K562 (cell line): ENCODE measurements around the gene MAP3K6. TPM values are rescaled to one million over a fixed set of nuclear protein-coding genes. Genes with fewer than 3 reads are reported as not detected.

Source experiments
- BDP1 ChIP-seq: IDR thresholded peaks from 3 replicates; pipeline ENCODE4 v1.6.1; 2011; ENCODE audit not compliant: insufficient read length, insufficient read depth
- BRF1 ChIP-seq: IDR thresholded peaks from 3 replicates; pipeline ENCODE4 v1.6.1; 2011; ENCODE audit warnings: borderline replicate concordance, mild to moderate bottlenecking; ENCODE audit not compliant: insufficient read length; ENCODE audit errors: extremely low read depth
- CBX5 ChIP-seq: IDR thresholded peaks from 2 replicates; pipeline ENCODE4 v1.6.1; 2014; ENCODE audit warnings: low read depth, borderline replicate concordance
- GTF2F1 ChIP-seq: IDR thresholded peaks from 2 replicates; pipeline ENCODE4 v1.6.1; 2011; ENCODE audit warnings: low read depth, low read length, improper control_type of control experiment
- NR3C1 ChIP-seq: sonication (generic); formaldehyde crosslinking; IDR thresholded peaks from 2 replicates; pipeline ENCODE4 v1.8.1; 2022; ENCODE audit warnings: missing genetic modification reagents
- TAF1 ChIP-seq: IDR thresholded peaks from 2 replicates; pipeline ENCODE4 v1.6.1; 2011; ENCODE audit warnings: mild to moderate bottlenecking, low read length, moderate library complexity; ENCODE audit not compliant: insufficient read depth, control insufficient read depth, severe bottlenecking; ENCODE audit errors: extremely low read depth
- THRA ChIP-seq: fragments of 450-650 bp; IDR thresholded peaks from 2 replicates; pipeline ENCODE4 v1.6.1; 2017; ENCODE audit warnings: mild to moderate bottlenecking, moderate library complexity
- ZNF318 ChIP-seq, 2 experiments: fragments of 450-650 bp; IDR thresholded peaks; 2 replicates each; pipeline ENCODE4 v1.6.1; 2016; ENCODE audit warnings: mild to moderate bottlenecking in 2 of 2, borderline replicate concordance in 1 of 2, low read depth in 1 of 2, moderate library complexity in 1 of 2
- polyA plus RNA-seq, 8 experiments: library from polyadenylated mRNA; depleted of rRNA in 4 of 8; stranded (reverse) in 5 of 8; unstranded in 3 of 8; fragments of >200 nt; fragmentation: Nextera tagmentation in 2 of 8; fragmentation: Illumina TruSeq in 1 of 8; extraction: Ambion mirVana in 2 of 8; extraction: Trizol in 1 of 8; gene quantifications; 2 replicates each; pipeline versions ENCODE4 v1.2.1 to v1.2.3, GENCODE V29; 2011 to 2014; ENCODE audit warnings: inconsistent platforms in 1 of 8, missing spikeins in 1 of 8
- total RNA-seq, 7 experiments: library from RNA; depleted of rRNA in 6 of 7; stranded (reverse); fragments of >200 nt in 6 of 7; fragmentation: Illumina TruSeq in 2 of 7; extraction: Trizol in 2 of 7; gene quantifications; 2 replicates each; pipeline versions ENCODE4 v1.2.1 to v1.2.3, GENCODE V29; 2011 to 2021; ENCODE audit warnings: low replicate concordance in 1 of 7

Gene MAP3K6
- total and polyA plus RNA-seq, 9 of the 15 experiments (the other 6 are each of a cell fraction or from before 2014, with no cell fraction given) = 0.99 to 21.9 (median 7.0) TPM

- TF ChIP-seq BRF1 (no peak), TAF1 (peak; percentile 64), CBX5 (no peak), BDP1 (no peak), ZNF318 (IDR thresholded peaks at IDR 0.05; ENCODE audit: borderline replicate concordance in 1 of 2, low read depth in 1 of 2) (no peak), GTF2F1 (no peak), THRA (no peak), NR3C1 (no peak)
- TF ChIP-seq, all 486 proteins: peak for 53
Observed at GRCh38 chr1:27365372-27366112, 1.2 kb downstream of the MAP3K6 start (continued).
